Measurements from ENCODE around the gene TSGA10IP.

DNA sequence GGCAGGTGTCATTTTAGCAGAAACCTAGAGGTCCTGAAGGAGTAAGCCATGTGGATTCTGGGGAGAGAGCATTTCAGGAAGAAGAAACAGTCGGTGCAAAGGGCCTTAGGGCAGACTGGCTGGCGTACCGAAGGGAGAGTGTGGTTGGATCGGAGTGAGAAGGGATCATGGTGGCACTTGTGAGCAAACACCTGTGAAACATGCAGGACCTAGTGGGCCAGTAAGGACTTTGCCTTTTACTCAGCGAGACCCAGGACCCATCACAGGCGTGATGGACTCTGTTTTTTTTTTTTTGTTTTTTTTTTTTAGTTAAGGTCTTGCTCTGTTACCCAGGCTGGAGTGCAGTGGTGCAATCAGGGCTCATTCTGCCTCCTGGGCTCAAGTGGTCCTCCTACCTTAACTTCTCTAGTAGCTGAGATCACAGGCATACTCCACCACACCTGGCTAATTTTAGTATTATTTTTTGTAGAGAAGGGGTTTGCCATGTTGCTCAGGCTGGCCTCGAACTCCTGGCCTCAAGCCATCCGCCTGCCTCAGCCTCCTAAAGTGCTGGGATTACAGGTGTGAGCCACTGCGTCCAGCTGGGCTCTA lies 3.5 kb upstream of the TSGA10IP start:
- no peak for TF ChIP-seq CTCF (IDR thresholded peaks at IDR 0.05 in 2 of 3, conservative IDR thresholded peaks at IDR 0.05 in 1 of 3; ENCODE audit: borderline replicate concordance in 1 of 3, insufficient read depth in 1 of 3, low read depth in 2 of 3, low read length in 2 of 3)
- TF ChIP-seq POLR2A (IDR thresholded peaks at IDR 0.05; ENCODE audit: borderline replicate concordance, extremely low read depth, insufficient read depth, insufficient read length): no peak
- TF ChIP-seq SIN3A (IDR thresholded peaks at IDR 0.05; ENCODE audit: low read depth): no peak
- TF ChIP-seq, protein P1, sequence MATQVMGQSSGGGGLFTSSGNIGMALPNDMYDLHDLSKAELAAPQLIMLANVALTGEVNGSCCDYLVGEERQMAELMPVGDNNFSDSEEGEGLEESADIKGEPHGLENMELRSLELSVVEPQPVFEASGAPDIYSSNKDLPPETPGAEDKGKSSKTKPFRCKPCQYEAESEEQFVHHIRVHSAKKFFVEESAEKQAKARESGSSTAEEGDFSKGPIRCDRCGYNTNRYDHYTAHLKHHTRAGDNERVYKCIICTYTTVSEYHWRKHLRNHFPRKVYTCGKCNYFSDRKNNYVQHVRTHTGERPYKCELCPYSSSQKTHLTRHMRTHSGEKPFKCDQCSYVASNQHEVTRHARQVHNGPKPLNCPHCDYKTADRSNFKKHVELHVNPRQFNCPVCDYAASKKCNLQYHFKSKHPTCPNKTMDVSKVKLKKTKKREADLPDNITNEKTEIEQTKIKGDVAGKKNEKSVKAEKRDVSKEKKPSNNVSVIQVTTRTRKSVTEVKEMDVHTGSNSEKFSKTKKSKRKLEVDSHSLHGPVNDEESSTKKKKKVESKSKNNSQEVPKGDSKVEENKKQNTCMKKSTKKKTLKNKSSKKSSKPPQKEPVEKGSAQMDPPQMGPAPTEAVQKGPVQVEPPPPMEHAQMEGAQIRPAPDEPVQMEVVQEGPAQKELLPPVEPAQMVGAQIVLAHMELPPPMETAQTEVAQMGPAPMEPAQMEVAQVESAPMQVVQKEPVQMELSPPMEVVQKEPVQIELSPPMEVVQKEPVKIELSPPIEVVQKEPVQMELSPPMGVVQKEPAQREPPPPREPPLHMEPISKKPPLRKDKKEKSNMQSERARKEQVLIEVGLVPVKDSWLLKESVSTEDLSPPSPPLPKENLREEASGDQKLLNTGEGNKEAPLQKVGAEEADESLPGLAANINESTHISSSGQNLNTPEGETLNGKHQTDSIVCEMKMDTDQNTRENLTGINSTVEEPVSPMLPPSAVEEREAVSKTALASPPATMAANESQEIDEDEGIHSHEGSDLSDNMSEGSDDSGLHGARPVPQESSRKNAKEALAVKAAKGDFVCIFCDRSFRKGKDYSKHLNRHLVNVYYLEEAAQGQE (IDR thresholded peaks at IDR 0.05; ENCODE audit: low read depth): no peak
- no peak for TF ChIP-seq EZH2 (IDR thresholded peaks at IDR 0.05)
- no peak for TF ChIP-seq EGR1 (IDR thresholded peaks at IDR 0.05; ENCODE audit: low read depth)
- TF ChIP-seq EZH2phosphoT487 (IDR thresholded peaks at IDR 0.05; ENCODE audit: borderline replicate concordance): no peak
- TF ChIP-seq ZNF274 (IDR thresholded peaks at IDR 0.05; ENCODE audit: low read depth, low read length): no peak
- no peak for TF ChIP-seq SRF (IDR thresholded peaks at IDR 0.05; ENCODE audit: low read depth)
- TF ChIP-seq FOSL1 (IDR thresholded peaks at IDR 0.05; ENCODE audit: low read depth): no peak
- no peak for TF ChIP-seq TCF7L2 (IDR thresholded peaks at IDR 0.05; ENCODE audit: borderline replicate concordance, extremely low read depth, insufficient read depth, insufficient read length)
- no peak for TF ChIP-seq ZBTB33 (IDR thresholded peaks at IDR 0.05; ENCODE audit: extremely low read depth, insufficient replicate concordance, low read length)
